HAP-1 (cell line): ENCODE results near the gene ATP6V0C.

Experiments
- DNase-seq, 2 experiments: peaks; one replicate each; pipeline ENCODE4 v3.0.0-alpha.2; 2016 to 2020; ENCODE audit warnings: low spot score in 2 of 2
- H3K27me3 ChIP-seq: fragments of 250-450 bp; sonication (Bioruptor Pico); 2 replicates; pipeline ENCODE4 v1.5.1; 2020; ENCODE audit warnings: low read depth, mild to moderate bottlenecking, moderate library complexity
- H3K36me3 ChIP-seq: fragments of 250-450 bp; sonication (Bioruptor Pico); replicated peaks from 2 replicates; pipeline ENCODE4 v1.5.1; 2020; ENCODE audit warnings: mild to moderate bottlenecking
- H3K4me1 ChIP-seq: fragments of 250-450 bp; sonication (Bioruptor Pico); 2 replicates; pipeline ENCODE4 v1.5.1; 2020; ENCODE audit warnings: mild to moderate bottlenecking
- H3K4me3 ChIP-seq: fragments of 250-450 bp; sonication (Bioruptor Pico); 2 replicates; pipeline ENCODE4 v1.5.1; 2020; ENCODE audit warnings: mild to moderate bottlenecking, moderate library complexity
- H3K9me3 ChIP-seq: fragments of 250-450 bp; sonication (Bioruptor Pico); 2 replicates; pipeline ENCODE4 v1.5.1; 2020; ENCODE audit warnings: mild to moderate bottlenecking, moderate library complexity
- in situ Hi-C: fragments of 300-500 bp; cut with MboI; formaldehyde crosslinking; loops from 3 replicates; pipeline ENCODE4 v1.14.3; 2020; ENCODE audit warnings: low sequenced_read_pairs, inconsistent platforms, mixed read lengths

ATP6V0C gene

DNA sequence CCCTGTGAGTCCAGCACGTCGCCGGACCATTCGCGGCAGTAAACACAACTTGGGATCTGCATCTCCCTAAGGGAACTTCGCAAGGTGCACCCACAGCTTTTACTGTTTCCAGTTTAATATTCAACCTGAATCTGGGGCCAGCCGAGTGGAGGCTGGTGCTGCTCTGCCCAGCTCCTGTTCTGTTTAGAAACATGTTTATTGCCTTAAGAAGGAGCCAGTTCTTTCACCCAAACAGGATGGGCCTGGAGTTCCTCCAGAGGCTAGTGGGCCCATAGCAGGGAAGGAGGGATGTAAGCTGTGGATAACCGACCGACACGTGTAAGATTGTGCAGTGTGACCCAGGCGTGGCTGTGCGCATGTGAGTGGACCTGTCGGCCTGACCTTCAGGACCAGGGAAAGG is 21.5 kb upstream of the ATP6V0C start:
- no peaks in the 10 kb centered on the region for H3K9me3 ChIP-seq
- H3K4me1 ChIP-seq, result no peaks in the 10 kb centered on the region
- no peaks in the 10 kb centered on the region for H3K27me3 ChIP-seq
- no peak overlapping the region for H3K4me3 ChIP-seq
- H3K36me3 ChIP-seq, result peaks cover 10% of the 10 kb centered on the region
- in situ Hi-C loops, result no loop called here
- no peak for DNase-seq

- no peak for DNase-seq
- in situ Hi-C loops, result no loop called here
- Histone ChIP-seq H3K27me3 (no peaks in the 10 kb centered on the region), H3K36me3 (peaks cover 13% of the 10 kb centered on the region), H3K4me3 (no peak overlapping the region), H3K4me1 (no peaks in the 10 kb centered on the region), H3K9me3 (no peaks in the 10 kb centered on the region)
Measured at GRCh38 chr16:2493605-2494004, 20.1 kb upstream of the ATP6V0C start.

DNA sequence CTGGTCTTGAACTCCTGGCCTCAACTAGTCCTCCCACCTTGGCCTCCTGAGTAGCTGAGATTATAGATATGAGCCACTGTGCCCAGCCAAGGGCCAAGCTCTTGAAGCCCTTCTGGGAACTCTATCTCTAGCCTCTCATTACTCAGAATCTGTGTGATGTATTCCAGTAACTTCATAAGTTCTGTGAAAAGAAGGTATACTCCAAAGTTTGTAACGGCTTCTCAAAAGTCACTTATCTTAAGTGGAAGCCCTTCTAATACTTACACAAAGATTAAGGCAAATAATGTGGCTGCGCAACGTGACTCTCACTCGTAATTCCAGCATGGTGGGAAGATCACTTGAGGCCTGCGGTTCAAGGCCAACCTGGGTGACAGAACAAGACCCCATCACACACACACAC is 19.1 kb upstream of the ATP6V0C start:
- Histone ChIP-seq H3K9me3 (no peaks in the 10 kb centered on the region), H3K4me1 (no peaks in the 10 kb centered on the region), H3K27me3 (no peaks in the 10 kb centered on the region), H3K36me3 (peaks cover 13% of the 10 kb centered on the region), H3K4me3 (no peak overlapping the region)
- in situ Hi-C loops, result no loop called here
- no peak for DNase-seq

DNA sequence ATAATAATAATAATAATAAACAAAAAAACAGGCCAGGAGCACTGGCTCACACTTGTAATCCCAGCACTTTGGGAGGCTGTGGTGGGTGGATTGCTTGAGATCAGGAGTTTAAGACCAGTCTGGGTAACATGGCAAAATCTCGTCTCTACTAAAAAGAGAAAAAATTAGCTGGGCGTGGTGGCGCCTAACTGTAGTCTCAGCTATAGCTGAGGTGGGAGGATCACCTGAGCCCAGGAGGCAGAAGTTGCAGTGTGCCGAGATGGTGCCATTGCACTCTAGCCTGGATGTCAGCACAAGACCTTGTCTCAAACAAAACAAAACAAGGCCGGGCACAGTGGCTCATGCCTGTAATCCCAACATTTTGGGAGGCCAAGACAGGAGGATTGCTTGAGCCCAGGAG is 18.7 kb upstream of the ATP6V0C start:
- no peaks in the 10 kb centered on the region for H3K27me3 ChIP-seq
- H3K9me3 ChIP-seq, result no peaks in the 10 kb centered on the region
- H3K36me3 ChIP-seq, result peaks cover 13% of the 10 kb centered on the region
- H3K4me1 ChIP-seq, result no peaks in the 10 kb centered on the region
- no peak for DNase-seq
- H3K4me3 ChIP-seq, result no peak overlapping the region
- in situ Hi-C loops, result no loop called here

DNA sequence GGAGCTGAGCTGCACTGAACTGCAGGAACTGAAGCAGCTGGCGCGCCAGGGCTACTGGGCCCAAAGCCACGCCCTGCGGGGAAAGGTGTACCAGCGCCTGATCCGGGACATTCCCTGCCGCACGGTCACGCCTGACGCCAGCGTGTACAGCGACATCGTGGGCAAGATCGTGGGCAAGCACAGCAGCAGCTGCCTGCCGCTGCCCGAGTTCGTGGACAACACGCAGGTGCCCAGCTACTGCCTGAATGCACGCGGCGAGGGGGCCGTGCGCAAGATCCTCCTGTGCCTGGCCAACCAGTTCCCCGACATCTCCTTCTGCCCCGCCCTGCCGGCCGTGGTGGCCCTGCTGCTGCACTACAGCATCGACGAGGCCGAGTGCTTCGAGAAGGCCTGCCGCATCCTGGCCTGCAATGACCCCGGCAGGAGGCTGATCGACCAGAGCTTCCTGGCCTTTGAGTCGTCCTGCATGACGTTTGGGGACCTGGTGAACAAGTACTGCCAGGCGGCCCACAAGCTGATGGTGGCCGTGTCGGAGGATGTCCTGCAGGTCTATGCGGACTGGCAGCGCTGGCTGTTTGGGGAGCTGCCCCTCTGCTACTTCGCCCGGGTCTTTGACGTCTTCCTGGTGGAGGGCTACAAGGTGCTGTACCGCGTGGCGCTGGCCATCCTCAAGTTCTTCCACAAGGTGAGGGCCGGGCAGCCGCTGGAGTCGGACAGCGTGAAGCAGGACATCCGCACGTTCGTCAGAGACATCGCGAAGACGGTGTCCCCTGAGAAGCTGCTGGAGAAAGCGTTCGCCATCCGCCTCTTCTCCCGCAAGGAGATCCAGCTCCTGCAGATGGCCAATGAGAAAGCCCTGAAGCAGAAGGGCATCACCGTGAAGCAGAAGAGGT is 17.3 kb upstream of the ATP6V0C start:
- H3K27me3 ChIP-seq, result no peaks in the 10 kb centered on the region
- in situ Hi-C loops, result no loop called here
- no peak for DNase-seq
- no peak overlapping the region for H3K4me3 ChIP-seq
- no peaks in the 10 kb centered on the region for H3K9me3 ChIP-seq
- peaks cover 2% of the 10 kb centered on the region; the same call in 1 of the 2 replicates for H3K4me1 ChIP-seq
- peaks cover 13% of the 10 kb centered on the region for H3K36me3 ChIP-seq

- no peaks in the 10 kb centered on the region for H3K9me3 ChIP-seq
- in situ Hi-C loops, result no loop called here
- H3K4me1 ChIP-seq, result peaks cover 5% of the 10 kb centered on the region; the same call in 1 of the 2 replicates
- DNase-seq, result no peak
- H3K27me3 ChIP-seq, result no peaks in the 10 kb centered on the region
- no peak overlapping the region for H3K4me3 ChIP-seq
- H3K36me3 ChIP-seq, result peaks cover 13% of the 10 kb centered on the region
Measured at GRCh38 chr16:2497116-2497630, 16.6 kb upstream of the ATP6V0C start.

DNA sequence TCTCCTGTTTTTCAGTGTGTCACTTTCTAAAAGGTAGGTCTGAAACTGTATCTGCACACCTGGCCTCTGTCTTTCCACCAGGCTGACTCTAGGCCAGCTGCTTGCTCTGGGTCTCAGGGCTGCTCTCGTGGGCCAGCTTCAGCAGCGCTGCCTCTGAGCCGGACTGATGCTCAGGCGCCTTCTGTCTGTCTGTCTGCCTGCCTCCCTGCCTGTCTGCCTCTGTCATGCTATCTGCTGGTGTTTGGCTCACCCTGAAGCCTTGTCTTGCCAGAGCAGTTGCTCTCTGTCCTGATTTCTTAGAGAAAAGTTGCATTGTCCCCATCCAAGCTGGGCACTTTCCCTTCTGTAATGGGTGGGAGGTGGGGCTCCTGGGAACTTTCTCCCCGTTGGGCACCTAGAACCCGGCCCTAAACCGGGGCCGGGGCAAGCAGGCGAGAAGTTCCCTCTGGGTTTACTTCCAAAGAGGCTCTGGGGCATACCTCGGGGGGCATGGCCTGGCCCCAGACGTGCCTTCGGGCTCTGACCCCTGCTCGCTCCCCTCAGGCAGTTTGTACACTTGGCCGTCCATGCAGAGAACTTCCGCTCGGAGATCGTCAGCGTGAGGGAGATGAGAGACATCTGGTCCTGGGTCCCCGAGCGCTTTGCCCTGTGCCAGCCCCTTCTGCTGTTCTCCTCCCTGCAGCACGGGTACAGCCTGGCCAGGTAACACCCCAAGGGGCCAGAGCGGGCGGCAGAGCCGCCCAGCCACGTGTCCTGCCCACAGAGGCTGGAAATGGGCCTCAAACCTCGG is 15.9 kb upstream of the ATP6V0C start:
- H3K36me3 ChIP-seq, result peaks cover 13% of the 10 kb centered on the region
- in situ Hi-C loops, result no loop called here
- no peak overlapping the region for H3K4me3 ChIP-seq
- no peaks in the 10 kb centered on the region for H3K9me3 ChIP-seq
- DNase-seq, result no peak
- H3K4me1 ChIP-seq, result peaks cover 5% of the 10 kb centered on the region; the same call in 1 of the 2 replicates
- H3K27me3 ChIP-seq, result no peaks in the 10 kb centered on the region

DNA sequence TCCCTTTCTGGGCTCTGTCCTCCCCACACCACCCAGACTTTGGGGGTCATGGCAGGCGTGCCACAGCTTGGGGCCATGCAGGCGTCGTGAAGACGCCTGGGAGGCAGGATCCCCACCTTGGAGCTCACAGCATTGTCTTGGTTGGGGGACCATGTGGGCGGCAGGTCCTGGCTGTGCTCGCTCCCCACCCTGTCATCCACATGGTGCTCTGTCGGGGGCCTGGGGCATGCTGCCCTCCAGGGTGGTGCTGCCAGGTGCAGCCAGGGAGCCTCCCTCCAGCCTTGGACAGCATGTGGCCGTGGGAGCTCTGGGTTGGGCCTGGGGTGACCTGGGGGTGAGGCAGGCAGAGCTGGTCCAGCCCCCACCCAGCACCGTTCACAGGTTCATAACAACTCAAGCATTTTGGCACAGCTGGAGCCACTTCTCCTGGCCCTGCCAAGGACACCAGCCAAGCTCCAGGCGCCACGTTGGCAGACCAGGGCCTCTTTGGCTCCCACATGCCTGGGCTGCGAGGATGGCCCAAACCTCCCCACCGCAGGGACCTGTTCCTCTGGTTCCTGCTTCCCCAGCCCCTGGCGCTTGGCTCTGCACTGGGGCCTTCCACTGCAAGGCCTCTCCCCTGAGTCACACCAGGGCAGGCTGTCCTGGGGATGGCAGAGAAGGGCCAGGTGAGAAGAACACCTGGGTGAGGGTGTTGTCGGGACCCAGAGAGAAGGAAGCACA is 15.1 kb upstream of the ATP6V0C start:
- peaks cover 13% of the 10 kb centered on the region for H3K36me3 ChIP-seq
- in situ Hi-C loops, result no loop called here
- H3K4me1 ChIP-seq, result peaks cover 5% of the 10 kb centered on the region; the same call in 1 of the 2 replicates
- no peak for DNase-seq
- H3K9me3 ChIP-seq, result no peaks in the 10 kb centered on the region
- H3K27me3 ChIP-seq, result no peaks in the 10 kb centered on the region
- no peak overlapping the region for H3K4me3 ChIP-seq

GRCh38 chr16:2499454-2499853 is 14.3 kb upstream of the ATP6V0C start:
- no peak for DNase-seq
- Histone ChIP-seq H3K4me1 (peaks cover 5% of the 10 kb centered on the region; the same call in 1 of the 2 replicates), H3K9me3 (no peaks in the 10 kb centered on the region), H3K4me3 (no peak overlapping the region), H3K36me3 (peaks cover 13% of the 10 kb centered on the region), H3K27me3 (no peaks in the 10 kb centered on the region)
- in situ Hi-C loops, result no loop called here

GRCh38 chr16:2499890-2500429 is 13.8 kb upstream of the ATP6V0C start:
- DNase-seq, result no peak
- Histone ChIP-seq H3K27me3 (no peaks in the 10 kb centered on the region), H3K9me3 (no peaks in the 10 kb centered on the region), H3K36me3 (peaks cover 13% of the 10 kb centered on the region), H3K4me1 (peaks cover 5% of the 10 kb centered on the region; the same call in 1 of the 2 replicates), H3K4me3 (no peak overlapping the region)
- in situ Hi-C loops, result loop anchor here (25.0 kb wide), 1 partner anchor 513 kb away; the partner anchor contains the start of genes GFER, NOXO1 and SYNGR3

GRCh38 chr16:2500430-2500917 is 13.3 kb upstream of the ATP6V0C start:
- no peaks in the 10 kb centered on the region for H3K27me3 ChIP-seq
- no peaks in the 10 kb centered on the region for H3K9me3 ChIP-seq
- H3K4me1 ChIP-seq, result peaks cover 5% of the 10 kb centered on the region; the same call in 1 of the 2 replicates
- in situ Hi-C loops, result loop anchor here (25.0 kb wide), 1 partner anchor 513 kb away; the partner anchor contains the start of genes GFER, NOXO1 and SYNGR3
- DNase-seq, result no peak
- H3K36me3 ChIP-seq, result peaks cover 13% of the 10 kb centered on the region
- no peak overlapping the region for H3K4me3 ChIP-seq

DNA sequence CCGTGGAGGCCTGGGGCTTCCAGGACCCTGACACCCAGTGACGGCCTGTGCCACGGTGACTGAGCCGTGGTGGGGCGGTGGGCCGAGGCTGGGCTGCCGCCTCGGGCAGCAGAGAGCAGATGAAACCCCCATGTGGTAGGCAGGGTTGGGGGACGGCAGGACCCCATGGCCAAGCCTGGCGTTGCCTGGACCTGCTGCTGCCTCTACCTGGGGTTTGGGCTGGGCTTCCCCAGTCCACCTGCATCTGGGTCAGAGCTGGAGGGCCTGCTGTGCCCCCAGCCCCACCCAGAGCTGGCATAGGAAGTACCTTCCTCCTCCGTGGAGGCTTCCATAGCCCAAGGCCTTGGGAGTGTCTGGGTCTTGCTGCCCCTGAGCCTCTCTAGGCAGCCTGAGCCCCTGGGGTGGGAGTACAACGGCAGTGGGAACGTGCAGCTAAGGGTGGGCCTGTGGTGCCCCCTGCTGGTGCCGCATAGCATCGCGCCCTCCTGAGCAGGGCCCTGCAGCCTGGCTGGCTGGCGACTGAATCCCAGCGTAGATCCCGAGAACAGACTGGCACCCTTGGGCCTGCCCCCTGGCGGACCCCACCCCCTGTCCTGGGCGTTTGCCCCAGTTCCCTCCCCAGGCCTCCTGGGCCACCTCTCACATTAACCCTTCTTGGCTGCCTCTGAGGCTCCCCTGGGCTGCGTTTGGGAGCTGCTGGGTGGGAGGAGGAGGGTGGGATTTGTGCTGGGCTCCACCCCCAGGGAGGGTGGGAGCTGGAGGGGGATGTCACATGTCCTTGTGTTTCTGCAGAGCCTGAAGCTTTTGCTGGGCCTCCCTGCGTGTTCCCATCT is 12.6 kb upstream of the ATP6V0C start:
- Histone ChIP-seq H3K9me3 (no peaks in the 10 kb centered on the region), H3K4me3 (peak overlapping the region; percentile 21), H3K36me3 (peaks cover 13% of the 10 kb centered on the region), H3K4me1 (peaks cover 5% of the 10 kb centered on the region; the same call in 1 of the 2 replicates), H3K27me3 (no peaks in the 10 kb centered on the region)
- DNase-seq, result peak; percentile 73 to 92
- in situ Hi-C loops, result loop anchor here (25.0 kb wide), 1 partner anchor 514 kb away; the partner anchor contains the start of genes GFER, NOXO1 and SYNGR3
